GM18526 (cell line): ENCODE data around the gene STEEP1.

Source experiments
- POLR2A ChIP-seq: IDR thresholded peaks from 3 replicates; pipeline ENCODE4 v1.6.1; 2011; ENCODE audit not compliant: insufficient read length; ENCODE audit errors: extremely low read depth

Gene STEEP1

DNA sequence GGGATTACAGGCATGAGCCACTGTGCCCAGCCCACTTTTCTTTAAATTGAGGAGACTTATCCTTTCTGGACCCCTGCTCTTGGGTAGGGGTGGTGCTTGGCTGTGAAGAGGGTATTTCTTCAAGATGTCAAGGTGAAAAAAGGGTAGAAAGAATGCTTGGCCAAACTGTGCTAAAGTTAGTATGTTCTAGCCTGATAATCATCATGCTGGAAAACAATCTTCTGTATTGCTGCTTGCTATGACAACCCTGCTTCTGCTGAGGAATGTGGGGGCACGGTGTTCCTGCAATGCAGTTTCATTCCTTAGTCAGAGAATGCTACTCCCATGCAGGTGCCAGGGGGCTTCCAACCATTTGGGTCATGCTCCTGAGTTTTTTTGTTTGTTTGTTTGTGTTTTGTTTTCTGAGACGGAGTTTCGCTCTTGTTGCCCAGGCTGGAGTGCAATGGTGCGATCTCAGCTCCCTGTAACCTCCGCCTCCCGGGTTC, 5.2 kb upstream of the STEEP1 start:
- no peak for TF ChIP-seq POLR2A

DNA sequence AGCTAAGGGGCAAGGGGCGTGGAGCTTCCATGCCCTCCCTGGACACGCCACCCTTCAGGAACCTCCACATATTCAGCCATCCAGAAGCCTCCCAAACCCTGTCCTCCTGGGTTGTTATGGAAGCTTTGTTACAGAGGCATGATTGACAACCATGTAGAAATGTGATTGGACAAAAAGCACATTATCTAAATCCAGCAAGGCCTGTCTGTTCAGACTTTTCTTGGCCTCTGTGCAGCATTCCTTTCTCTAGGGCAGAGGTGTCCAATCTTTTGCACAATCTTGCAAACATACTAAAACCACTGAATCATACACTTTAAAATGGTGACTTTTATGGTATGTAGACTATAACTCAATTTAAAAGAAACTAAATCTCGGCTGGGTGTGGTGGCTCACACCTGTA, 12.7 kb downstream of the STEEP1 start:
- no peak for TF ChIP-seq POLR2A

DNA sequence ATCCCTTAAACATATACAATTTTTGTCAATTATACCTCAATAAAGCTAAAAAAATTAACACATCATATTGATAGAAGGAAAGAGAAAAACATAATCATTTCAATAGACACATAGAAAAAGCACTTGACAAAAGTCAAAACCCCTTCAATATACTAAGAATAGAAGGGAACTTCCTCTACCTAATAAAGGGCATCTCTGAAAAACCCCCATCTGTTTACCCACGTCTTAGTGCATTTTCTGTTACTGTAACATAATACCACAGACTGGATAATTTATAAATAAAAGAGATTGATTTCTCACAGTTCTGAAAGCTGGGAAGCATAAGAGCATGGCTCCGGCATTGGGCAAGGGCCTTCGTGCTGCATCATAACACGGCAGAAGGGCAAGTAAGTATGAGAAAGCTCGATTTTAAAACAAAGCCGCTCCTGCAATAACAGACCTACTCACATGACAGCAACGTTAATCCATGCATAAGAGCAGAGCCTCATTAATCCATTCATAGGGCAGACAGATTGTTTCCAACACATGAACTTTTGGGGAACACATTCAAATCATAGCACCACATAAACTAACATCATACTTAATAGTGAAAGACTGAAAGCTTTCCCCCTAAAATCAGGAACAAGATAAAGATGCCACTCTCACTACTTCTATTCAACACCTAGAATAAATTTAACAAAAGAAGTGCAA, 15.7 kb downstream of the STEEP1 start:
- no peak for TF ChIP-seq POLR2A

DNA sequence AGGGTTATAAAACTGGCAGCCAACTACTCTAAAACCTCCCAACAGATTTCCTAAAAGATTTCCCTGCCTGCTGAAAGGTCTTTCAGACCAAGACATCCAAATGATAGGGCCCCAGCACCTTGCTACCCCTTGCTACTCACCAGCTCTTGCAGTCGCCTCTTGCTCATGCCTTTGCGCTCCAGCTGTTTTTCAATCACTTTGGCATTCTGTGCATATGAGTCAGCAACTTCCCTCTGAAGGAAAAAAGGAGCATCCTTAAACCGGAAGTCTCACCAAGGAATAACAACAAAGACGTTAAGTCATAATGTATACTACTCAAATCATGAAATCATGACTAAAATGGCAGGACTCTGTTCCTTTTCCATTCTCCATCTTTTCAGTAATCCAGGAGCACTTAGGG, 24.0 kb downstream of the STEEP1 start:
- TF ChIP-seq POLR2A: no peak

DNA sequence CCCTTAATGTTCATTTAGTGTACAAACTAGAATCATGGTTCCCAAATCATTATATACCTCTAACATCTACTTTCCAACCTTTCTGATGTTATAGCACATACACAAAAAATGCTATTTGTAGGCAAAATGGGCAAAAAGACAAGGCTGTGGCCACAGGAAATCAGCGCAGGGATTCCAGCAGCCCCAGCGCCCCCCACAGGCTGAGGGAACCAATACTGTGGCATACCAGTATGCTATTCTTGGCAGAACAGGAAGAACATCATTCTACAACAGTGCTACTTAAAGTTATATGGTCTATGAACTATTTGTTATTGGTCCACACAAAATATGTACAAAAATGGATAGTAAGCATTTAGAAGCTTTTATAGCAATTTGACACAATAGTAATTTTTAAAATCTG, 25.3 kb downstream of the STEEP1 start:
- no peak for TF ChIP-seq POLR2A

DNA sequence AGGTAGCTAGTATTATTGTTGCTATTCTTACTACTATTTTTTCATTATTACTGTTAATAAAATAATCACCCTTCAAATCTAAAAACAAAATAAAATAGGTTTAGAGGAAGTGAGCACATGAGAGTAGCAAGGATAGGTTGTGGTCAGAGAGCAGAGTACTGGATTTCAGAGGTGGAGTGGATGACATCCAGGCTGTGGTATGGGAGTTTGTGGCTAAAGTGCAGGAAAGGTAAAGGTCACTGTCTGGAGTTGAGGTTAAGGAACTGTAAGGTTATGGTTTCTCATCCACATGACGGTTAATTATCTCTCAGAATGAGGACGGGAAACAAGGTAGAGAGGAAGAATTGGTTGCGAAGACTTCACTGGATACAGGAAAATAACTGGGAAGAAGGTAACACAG, 27.7 kb downstream of the STEEP1 start:
- no peak for TF ChIP-seq POLR2A

DNA sequence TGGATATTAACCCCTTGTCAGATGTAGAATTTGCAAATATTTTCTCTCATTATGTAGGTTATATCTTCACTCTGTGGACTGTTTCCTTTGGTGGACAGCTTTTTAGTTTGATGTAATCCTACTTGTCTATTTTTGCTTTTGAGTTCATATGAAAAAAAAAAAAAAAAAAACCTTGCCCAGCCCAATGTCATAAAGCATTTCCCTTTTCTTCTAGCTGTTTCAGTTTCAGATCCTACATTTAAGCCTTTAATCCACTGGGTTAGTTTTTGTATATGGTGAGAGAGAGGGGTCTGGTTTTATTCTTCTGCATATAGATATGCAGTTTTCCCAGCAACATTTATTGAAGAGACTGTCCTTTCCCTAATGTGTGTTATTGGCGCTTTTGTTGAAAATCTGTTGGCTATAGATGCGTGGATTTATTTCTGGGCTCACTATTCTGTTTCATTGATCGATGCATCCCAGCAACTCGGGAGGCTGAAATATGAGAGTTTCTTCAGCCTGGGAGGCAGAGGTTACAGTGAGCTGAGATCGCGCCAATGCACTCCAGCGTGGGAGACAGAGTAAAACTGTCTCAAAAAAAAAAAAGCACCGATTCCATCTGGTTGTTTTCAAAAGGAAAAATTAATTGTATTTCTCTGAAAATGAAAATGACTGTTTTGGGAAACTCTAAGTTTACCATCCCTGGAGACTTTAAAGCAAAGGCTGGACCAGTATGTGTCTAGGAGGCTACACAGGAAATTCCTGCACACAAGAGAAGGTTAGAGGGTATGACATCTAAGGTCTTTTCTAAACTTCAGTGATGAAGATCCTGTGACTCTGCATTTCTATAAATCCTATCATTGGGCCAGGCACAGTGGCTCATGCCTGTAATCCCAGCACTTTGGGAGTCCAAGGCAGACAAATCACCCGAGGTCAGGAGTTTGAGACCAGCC, 35.6 kb downstream of the STEEP1 start:
- TF ChIP-seq POLR2A: no peak

DNA sequence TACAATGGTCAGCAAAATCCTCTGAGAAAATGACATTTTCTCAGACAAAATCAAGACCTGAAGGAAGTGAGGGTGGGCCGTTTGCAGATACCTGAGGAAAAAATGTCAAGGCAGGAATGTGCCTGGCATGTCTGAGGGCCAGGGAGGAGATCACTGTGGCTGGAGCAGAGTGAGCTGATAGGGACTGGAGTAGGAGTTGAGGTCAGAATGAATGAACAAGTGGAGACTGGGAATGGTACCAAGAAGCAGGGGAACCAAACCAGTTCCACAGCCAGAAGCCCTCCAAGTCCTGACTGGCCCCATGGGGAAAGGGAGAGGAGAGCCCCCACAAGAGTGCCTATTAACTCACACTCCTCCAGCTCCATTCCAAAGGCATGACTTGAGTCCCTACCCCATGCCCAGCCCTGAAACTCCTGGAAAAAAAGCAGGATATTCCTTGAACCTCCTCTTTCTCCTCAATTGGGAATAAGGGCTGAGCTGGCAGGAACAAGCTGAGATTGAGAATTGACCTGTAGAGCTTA, 41.5 kb downstream of the STEEP1 start:
- no peak for TF ChIP-seq POLR2A

DNA sequence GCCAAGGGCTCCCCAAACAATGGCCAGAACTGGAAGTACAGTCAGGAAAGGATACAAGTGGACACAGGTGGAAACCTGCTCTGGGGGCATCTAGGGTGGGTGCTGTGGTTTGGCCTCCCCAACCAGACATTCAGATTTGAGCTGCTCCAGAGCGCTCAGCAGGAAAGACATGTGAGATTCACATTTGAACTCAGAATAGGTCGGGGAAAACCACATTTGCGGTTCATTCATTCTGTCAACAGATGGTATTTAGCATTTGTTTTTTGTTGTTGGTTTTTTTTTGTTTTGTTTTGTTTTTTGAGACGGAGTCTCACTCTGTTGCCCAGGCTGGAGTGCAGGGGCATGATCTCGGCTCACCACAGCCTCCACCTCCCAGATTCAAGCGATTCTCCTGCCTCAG, 44.0 kb downstream of the STEEP1 start:
- TF ChIP-seq POLR2A: no peak

DNA sequence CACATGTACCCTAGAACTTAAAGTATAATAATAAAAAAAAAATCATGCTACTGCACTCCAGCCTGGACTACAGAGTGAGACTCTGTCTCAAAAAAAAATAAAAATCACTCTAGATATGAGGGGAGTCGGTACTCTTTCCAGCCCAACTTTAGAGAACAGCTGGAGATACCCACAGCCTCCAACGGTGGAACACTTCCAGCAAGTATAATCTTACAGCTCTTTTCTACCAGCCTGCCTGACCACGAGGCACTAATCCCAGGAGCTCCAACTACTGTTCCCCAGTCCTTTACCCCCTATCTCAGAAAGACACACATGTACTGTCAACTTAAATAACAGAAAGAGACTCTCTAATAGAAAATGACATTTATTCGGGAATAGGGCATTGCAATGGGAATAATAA, 46.8 kb downstream of the STEEP1 start:
- TF ChIP-seq POLR2A: no peak

DNA sequence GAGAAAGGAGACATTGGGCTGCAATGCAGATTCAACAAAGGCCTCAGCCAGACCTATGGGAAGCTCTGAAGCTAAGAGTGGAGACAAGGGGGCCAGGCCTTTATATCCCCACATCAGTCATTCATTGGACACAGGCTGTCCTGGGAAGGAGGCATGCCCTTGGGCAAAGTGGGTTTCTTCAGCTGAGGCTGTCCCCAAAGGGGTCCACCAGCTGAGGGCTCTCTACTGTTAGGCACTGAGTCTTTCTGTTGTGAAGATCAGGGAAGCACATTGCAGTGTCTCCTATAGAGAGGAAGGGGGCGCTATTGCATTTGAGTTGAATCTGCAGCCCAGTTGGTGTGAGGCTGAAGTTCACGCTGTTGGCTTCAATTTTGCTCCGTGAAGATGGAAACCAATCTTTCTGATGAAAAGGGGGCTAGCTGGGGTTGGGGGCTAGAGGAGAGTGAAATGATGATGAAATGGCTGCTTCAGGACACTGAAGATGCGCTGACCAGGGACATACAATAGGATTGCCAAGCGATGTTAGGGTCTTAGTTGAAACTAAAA, 49.0 kb downstream of the STEEP1 start:
- no peak for TF ChIP-seq POLR2A

DNA sequence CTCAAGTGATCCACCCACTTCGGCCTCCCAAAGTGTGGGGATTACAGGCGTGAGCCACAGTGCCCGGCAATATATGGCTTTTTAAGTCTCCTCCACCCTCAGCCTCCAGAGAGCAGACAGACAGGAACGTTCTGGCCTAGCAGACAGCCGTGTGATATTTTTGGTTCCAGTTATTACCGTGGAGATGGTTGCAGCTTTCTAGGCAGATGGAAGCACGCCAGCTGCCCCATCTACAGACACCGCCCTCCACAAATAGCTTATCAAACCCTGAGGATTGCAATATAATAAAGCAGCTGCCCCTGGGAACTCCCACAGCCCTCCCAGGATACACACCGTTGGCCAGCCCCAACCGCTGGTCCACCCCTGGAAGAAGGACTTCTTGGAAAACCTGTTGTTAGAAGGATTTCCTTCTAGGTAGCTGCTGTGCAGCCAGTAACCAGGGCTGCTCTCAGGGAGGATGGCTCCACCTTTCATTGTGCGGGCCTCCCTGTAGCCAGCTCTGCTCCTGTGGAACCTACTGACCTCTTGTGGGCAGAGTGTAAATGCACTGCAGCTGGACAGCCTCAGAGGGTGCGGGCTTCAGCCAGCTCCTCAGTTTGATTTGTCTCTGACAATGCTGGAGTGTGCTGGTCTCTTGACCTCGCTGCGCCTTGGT, 52.9 kb downstream of the STEEP1 start:
- TF ChIP-seq POLR2A: no peak

DNA sequence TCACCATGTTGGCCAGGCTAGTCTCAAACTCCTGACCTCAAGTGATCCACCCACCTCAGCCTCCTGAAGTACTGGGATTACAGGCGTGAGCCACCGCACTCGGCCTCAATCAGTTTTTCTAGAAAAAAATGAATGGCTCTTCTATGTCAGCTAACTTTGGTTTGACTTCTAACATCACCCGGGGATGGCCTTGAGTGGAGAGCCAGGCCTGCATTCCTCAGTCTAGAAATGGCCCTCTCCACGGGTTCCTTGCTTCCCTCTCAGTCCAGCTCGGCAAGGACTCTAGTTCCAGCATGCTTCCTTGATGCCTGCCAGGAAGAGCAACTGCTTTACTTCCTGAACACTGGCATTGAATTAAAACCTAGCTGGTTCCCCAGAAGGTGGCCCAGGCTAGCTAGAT, 58.0 kb downstream of the STEEP1 start:
- TF ChIP-seq POLR2A: no peak

DNA sequence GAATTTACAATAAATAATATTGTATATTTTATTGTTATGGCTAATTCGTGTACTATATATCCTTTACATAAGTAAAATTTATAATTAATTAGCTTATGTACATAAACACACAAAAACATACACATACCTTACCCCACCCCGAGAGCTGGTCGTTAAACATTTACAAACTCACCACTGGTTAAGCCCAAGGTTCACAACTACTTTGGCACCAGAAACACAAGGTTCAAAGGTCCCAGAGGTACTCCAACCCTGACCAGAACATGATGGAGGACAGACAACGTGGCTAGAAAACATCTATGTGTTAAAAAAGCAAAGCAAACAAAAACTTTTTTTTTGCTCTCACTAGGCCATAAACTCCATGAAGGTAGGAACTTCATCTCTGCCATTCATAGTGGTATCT, 59.3 kb downstream of the STEEP1 start:
- no peak for TF ChIP-seq POLR2A

DNA sequence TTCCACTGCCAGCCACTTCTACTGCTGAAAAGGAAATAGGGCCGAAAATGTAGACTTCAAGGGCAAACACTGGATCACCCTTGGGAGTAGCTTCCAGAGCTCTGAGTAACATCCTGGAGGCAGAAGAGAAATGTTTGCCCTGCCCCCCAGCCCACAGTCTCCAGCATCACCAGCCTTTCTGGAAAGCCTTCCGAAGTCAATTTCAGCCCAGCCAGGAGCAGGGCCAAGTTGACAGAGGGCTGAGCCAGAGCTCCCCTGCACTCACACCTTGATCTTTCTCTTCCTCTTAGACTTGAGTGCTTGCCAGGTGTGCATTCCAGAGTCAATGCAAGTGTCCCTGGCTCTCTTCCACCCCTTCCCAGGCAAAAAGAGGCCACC, 61.7 kb downstream of the STEEP1 start:
- no peak for TF ChIP-seq POLR2A
